GM23338 (cell line): ENCODE data around the gene ATF3. TPM values are rescaled to one million over a fixed set of nuclear protein-coding genes. Genes with fewer than 3 reads are reported as not detected.

ENCODE experiments used
- ATAC-seq: fragments of 200-7000 bp; cut with Tn5 transposase; 3 replicates; pipeline ENCODE4 v1.9.1; 2020
- DNase-seq: peaks from one replicate; pipeline ENCODE4 v3.0.0-alpha.2; 2015; ENCODE audit warnings: low spot score
- H2AFZ ChIP-seq: fragments of 200-600 bp; sonication (generic); 2 replicates; pipeline ENCODE4 v1.8.0; 2016; ENCODE audit warnings: antibody characterized with exemption, mild to moderate bottlenecking, moderate library complexity
- H3F3A ChIP-seq: fragments of 200-600 bp; sonication (generic); replicated peaks from 2 replicates; pipeline ENCODE4 v1.8.0; 2017; ENCODE audit warnings: antibody characterized with exemption, mixed run types, low read depth
- H3K27ac ChIP-seq: fragments of 200-600 bp; sonication (generic); 2 replicates; pipeline ENCODE4 v1.6.1; 2016; ENCODE audit warnings: low read depth
- H3K27me3 ChIP-seq: fragments of 200-600 bp; sonication (generic); 2 replicates; pipeline ENCODE4 v1.8.0; 2016; ENCODE audit warnings: mild to moderate bottlenecking, mixed run types, moderate library complexity; ENCODE audit not compliant: insufficient read depth
- H3K36me3 ChIP-seq: fragments of 200-600 bp; sonication (generic); 2 replicates; pipeline ENCODE4 v1.8.0; 2016; ENCODE audit warnings: mild to moderate bottlenecking; ENCODE audit not compliant: insufficient read depth
- H3K4me1 ChIP-seq: fragments of 200-600 bp; sonication (generic); 2 replicates; pipeline ENCODE4 v1.8.0; 2016; ENCODE audit warnings: mild to moderate bottlenecking, moderate library complexity; ENCODE audit not compliant: insufficient read depth
- H3K4me2 ChIP-seq: fragments of 200-600 bp; sonication (generic); 2 replicates; pipeline ENCODE4 v1.7.1; 2017; ENCODE audit warnings: mixed run types
- H3K4me3 ChIP-seq: fragments of 200-600 bp; sonication (generic); 2 replicates; pipeline ENCODE4 v1.6.1; 2016; ENCODE audit warnings: mixed run types
- H3K79me2 ChIP-seq: fragments of 200-600 bp; sonication (generic); replicated peaks from 2 replicates; pipeline ENCODE4 v1.8.0; 2017; ENCODE audit warnings: mild to moderate bottlenecking; ENCODE audit not compliant: insufficient read depth
- H3K9me2 ChIP-seq: fragments of 200-600 bp; sonication (generic); 2 replicates; pipeline ENCODE4 v1.8.0; 2017; ENCODE audit not compliant: insufficient read depth
- H4K20me1 ChIP-seq: fragments of 200-600 bp; sonication (generic); replicated peaks from 2 replicates; pipeline ENCODE4 v1.8.0; 2017; ENCODE audit warnings: mild to moderate bottlenecking; ENCODE audit not compliant: insufficient read depth
- H3K27ac Mint-ChIP-seq: 2 replicates; pipeline ENCODE4 v1.8.0; 2020; ENCODE audit warnings: inconsistent platforms, mild to moderate bottlenecking, moderate library complexity, mixed read lengths
- H3K27me3 Mint-ChIP-seq: 3 replicates; pipeline ENCODE4 v1.8.0; 2022; ENCODE audit warnings: low read depth, mild to moderate bottlenecking, moderate library complexity, mixed read lengths, inconsistent platforms; ENCODE audit not compliant: insufficient read depth, poor library complexity
- H3K36me3 Mint-ChIP-seq: 3 replicates; pipeline ENCODE4 v1.8.0; 2021; ENCODE audit warnings: low read depth, mild to moderate bottlenecking, inconsistent platforms, moderate library complexity, mixed read lengths
- H3K4me1 Mint-ChIP-seq: 3 replicates; pipeline ENCODE4 v1.8.0; 2020; ENCODE audit warnings: mild to moderate bottlenecking, inconsistent platforms, mixed read lengths
- H3K4me3 Mint-ChIP-seq: 3 replicates; pipeline ENCODE4 v1.8.0; 2021; ENCODE audit warnings: moderate library complexity, mild to moderate bottlenecking, inconsistent platforms, mixed read lengths
- H3K9me3 Mint-ChIP-seq: 3 replicates; pipeline ENCODE4 v1.8.0; 2020; ENCODE audit warnings: moderate library complexity, mild to moderate bottlenecking, inconsistent platforms, mixed read lengths
- CREB1 ChIP-seq: fragments of 250-450 bp; sonication (Bioruptor Pico); IDR thresholded peaks from 2 replicates; pipeline ENCODE4 v1.5.0; 2020; ENCODE audit warnings: low read depth, mild to moderate bottlenecking, moderate library complexity
- EZH2 ChIP-seq: fragments of 200-600 bp; sonication (generic); IDR thresholded peaks from one replicate; pipeline ENCODE4 v1.8.0; 2017; ENCODE audit warnings: antibody characterized with exemption, mild to moderate bottlenecking, low read depth; ENCODE audit not compliant: unreplicated experiment
- JUNB ChIP-seq: IDR thresholded peaks from one replicate; pipeline ENCODE4 v1.6.1; 2016; ENCODE audit warnings: antibody characterized with exemption; ENCODE audit not compliant: unreplicated experiment
- POLR2AphosphoS5 ChIP-seq: IDR thresholded peaks from 2 replicates; pipeline ENCODE4 v1.6.1; 2016; ENCODE audit warnings: antibody characterized with exemption, low read depth
- STAT1 ChIP-seq: IDR thresholded peaks from one replicate; pipeline ENCODE4 v1.6.1; 2016; ENCODE audit warnings: antibody characterized with exemption; ENCODE audit not compliant: unreplicated experiment
- ZNF114 ChIP-seq: fragments of 250-450 bp; sonication (Bioruptor Pico); IDR thresholded peaks from 2 replicates; pipeline ENCODE4 v1.5.0; 2020; ENCODE audit warnings: mild to moderate bottlenecking, moderate library complexity
- ZNF331 ChIP-seq: fragments of 250-450 bp; sonication (Bioruptor Pico); IDR thresholded peaks from 2 replicates; pipeline ENCODE4 v1.5.0; 2020; ENCODE audit warnings: low read depth, mild to moderate bottlenecking, moderate library complexity
- polyA plus RNA-seq: library from polyadenylated mRNA; unstranded; fragments of >200 nt; fragmentation: Nextera tagmentation; extraction: Ambion mirVana; gene quantifications from 2 replicates; pipeline ENCODE4 v1.2.1, GENCODE V29; 2016
- total RNA-seq: library from RNA; depleted of rRNA; stranded (reverse); fragments of >200 nt; shearing (Covaris generic); gene quantifications from 2 replicates; pipeline ENCODE4 v1.2.3, GENCODE V29; 2014
- TF ChIP-seq, protein P1 (sequence below): fragments of 250-450 bp; sonication (Bioruptor Pico); IDR thresholded peaks from 2 replicates; pipeline ENCODE4 v1.5.0; 2020; ENCODE audit warnings: mild to moderate bottlenecking, moderate library complexity
- TF ChIP-seq, protein P2 (sequence below), 2 experiments: fragments of 200-600 bp in 1 of 2; sonication (generic) in 1 of 2; conservative IDR thresholded peaks; 2 replicates each; pipeline versions ENCODE4 v1.5.1 to v1.6.1; 2016 to 2017; ENCODE audit warnings: antibody characterized with exemption in 2 of 2, low read depth in 2 of 2, mild to moderate bottlenecking in 2 of 2, moderate library complexity in 1 of 2
- TF ChIP-seq, protein P3 (sequence below): IDR thresholded peaks from one replicate; pipeline ENCODE4 v1.6.1; 2018; ENCODE audit warnings: antibody characterized with exemption; ENCODE audit not compliant: unreplicated experiment

ATF3 gene
- total and polyA plus RNA-seq, 2 experiments from 2014 or later, result 12.6 to 17.2 TPM

DNA sequence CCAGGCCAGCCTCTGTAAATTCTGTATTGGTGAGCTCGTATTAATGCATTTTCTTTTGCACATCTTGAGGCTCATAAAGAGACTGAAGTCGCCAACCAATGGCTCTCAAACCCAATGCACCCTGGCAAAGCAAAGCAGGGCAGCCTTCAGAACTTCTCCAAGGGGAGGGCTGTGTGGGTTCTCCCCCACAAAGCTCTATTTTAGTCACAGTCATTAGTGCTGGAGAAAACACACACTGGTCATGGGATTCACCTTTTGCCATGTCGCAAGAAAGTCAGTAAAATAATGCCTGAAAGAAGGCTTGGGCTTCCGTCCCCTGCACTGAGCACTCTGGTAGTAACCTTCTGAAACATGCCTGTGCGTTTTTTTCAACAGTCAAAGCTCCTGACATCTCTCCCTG, 26.3 kb upstream of the ATF3 start:
- H4K20me1 ChIP-seq, result no peaks in the 10 kb centered on the region
- H3K27me3 Mint-ChIP-seq, result peaks cover 3% of the 10 kb centered on the region
- peak overlapping the region; percentile 87 for H2AFZ ChIP-seq
- H3K4me1 Mint-ChIP-seq, result peaks cover 8% of the 10 kb centered on the region
- H3K36me3 ChIP-seq, result no peaks in the 10 kb centered on the region
- no peak overlapping the region for H3K27ac Mint-ChIP-seq
- H3K27me3 ChIP-seq, result no peaks in the 10 kb centered on the region
- DNase-seq, result no peak
- ATAC-seq, result no peak
- no peaks in the 10 kb centered on the region for H3K9me2 ChIP-seq
- no peaks in the 10 kb centered on the region for H3K4me1 ChIP-seq
- no peaks in the 10 kb centered on the region for H3F3A ChIP-seq
- H3K27ac ChIP-seq, result no peak overlapping the region
- H3K4me3 Mint-ChIP-seq, result no peak overlapping the region
- no peaks in the 10 kb centered on the region for H3K36me3 Mint-ChIP-seq
- no peaks in the 10 kb centered on the region; the same call in 2 of the 3 replicates for H3K9me3 Mint-ChIP-seq
- no peak overlapping the region for H3K4me3 ChIP-seq
- H3K4me2 ChIP-seq, result no peak overlapping the region
- H3K79me2 ChIP-seq, result no peaks in the 10 kb centered on the region
- TF ChIP-seq, protein P1, sequence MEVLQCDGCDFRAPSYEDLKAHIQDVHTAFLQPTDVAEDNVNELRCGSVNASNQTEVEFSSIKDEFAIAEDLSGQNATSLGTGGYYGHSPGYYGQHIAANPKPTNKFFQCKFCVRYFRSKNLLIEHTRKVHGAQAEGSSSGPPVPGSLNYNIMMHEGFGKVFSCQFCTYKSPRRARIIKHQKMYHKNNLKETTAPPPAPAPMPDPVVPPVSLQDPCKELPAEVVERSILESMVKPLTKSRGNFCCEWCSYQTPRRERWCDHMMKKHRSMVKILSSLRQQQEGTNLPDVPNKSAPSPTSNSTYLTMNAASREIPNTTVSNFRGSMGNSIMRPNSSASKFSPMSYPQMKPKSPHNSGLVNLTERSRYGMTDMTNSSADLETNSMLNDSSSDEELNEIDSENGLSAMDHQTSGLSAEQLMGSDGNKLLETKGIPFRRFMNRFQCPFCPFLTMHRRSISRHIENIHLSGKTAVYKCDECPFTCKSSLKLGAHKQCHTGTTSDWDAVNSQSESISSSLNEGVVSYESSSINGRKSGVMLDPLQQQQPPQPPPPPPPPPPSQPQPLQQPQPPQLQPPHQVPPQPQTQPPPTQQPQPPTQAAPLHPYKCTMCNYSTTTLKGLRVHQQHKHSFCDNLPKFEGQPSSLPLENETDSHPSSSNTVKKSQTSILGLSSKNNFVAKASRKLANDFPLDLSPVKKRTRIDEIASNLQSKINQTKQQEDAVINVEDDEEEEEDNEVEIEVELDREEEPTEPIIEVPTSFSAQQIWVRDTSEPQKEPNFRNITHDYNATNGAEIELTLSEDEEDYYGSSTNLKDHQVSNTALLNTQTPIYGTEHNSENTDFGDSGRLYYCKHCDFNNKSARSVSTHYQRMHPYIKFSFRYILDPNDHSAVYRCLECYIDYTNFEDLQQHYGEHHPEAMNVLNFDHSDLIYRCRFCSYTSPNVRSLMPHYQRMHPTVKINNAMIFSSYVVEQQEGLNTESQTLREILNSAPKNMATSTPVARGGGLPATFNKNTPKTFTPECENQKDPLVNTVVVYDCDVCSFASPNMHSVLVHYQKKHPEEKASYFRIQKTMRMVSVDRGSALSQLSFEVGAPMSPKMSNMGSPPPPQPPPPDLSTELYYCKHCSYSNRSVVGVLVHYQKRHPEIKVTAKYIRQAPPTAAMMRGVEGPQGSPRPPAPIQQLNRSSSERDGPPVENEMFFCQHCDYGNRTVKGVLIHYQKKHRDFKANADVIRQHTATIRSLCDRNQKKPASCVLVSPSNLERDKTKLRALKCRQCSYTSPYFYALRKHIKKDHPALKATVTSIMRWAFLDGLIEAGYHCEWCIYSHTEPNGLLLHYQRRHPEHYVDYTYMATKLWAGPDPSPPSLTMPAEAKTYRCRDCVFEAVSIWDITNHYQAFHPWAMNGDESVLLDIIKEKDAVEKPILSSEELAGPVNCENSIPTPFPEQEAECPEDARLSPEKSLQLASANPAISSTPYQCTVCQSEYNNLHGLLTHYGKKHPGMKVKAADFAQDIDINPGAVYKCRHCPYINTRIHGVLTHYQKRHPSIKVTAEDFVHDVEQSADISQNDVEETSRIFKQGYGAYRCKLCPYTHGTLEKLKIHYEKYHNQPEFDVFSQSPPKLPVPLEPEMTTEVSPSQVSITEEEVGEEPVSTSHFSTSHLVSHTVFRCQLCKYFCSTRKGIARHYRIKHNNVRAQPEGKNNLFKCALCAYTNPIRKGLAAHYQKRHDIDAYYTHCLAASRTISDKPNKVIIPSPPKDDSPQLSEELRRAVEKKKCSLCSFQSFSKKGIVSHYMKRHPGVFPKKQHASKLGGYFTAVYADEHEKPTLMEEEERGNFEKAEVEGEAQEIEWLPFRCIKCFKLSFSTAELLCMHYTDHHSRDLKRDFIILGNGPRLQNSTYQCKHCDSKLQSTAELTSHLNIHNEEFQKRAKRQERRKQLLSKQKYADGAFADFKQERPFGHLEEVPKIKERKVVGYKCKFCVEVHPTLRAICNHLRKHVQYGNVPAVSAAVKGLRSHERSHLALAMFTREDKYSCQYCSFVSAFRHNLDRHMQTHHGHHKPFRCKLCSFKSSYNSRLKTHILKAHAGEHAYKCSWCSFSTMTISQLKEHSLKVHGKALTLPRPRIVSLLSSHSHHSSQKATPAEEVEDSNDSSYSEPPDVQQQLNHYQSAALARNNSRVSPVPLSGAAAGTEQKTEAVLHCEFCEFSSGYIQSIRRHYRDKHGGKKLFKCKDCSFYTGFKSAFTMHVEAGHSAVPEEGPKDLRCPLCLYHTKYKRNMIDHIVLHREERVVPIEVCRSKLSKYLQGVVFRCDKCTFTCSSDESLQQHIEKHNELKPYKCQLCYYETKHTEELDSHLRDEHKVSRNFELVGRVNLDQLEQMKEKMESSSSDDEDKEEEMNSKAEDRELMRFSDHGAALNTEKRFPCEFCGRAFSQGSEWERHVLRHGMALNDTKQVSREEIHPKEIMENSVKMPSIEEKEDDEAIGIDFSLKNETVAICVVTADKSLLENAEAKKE (CRISPR knock-in tag), result no peak
- no peak for TF ChIP-seq CREB1 (CRISPR knock-in tag)
- TF ChIP-seq POLR2AphosphoS5, result no peak
- TF ChIP-seq STAT1, result no peak
- TF ChIP-seq, protein P2, sequence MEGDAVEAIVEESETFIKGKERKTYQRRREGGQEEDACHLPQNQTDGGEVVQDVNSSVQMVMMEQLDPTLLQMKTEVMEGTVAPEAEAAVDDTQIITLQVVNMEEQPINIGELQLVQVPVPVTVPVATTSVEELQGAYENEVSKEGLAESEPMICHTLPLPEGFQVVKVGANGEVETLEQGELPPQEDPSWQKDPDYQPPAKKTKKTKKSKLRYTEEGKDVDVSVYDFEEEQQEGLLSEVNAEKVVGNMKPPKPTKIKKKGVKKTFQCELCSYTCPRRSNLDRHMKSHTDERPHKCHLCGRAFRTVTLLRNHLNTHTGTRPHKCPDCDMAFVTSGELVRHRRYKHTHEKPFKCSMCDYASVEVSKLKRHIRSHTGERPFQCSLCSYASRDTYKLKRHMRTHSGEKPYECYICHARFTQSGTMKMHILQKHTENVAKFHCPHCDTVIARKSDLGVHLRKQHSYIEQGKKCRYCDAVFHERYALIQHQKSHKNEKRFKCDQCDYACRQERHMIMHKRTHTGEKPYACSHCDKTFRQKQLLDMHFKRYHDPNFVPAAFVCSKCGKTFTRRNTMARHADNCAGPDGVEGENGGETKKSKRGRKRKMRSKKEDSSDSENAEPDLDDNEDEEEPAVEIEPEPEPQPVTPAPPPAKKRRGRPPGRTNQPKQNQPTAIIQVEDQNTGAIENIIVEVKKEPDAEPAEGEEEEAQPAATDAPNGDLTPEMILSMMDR (conservative IDR thresholded peaks at IDR 0.05; ENCODE audit: low read depth in 2 of 2), result no peak
- TF ChIP-seq EZH2, result no peak
- TF ChIP-seq, protein P3, sequence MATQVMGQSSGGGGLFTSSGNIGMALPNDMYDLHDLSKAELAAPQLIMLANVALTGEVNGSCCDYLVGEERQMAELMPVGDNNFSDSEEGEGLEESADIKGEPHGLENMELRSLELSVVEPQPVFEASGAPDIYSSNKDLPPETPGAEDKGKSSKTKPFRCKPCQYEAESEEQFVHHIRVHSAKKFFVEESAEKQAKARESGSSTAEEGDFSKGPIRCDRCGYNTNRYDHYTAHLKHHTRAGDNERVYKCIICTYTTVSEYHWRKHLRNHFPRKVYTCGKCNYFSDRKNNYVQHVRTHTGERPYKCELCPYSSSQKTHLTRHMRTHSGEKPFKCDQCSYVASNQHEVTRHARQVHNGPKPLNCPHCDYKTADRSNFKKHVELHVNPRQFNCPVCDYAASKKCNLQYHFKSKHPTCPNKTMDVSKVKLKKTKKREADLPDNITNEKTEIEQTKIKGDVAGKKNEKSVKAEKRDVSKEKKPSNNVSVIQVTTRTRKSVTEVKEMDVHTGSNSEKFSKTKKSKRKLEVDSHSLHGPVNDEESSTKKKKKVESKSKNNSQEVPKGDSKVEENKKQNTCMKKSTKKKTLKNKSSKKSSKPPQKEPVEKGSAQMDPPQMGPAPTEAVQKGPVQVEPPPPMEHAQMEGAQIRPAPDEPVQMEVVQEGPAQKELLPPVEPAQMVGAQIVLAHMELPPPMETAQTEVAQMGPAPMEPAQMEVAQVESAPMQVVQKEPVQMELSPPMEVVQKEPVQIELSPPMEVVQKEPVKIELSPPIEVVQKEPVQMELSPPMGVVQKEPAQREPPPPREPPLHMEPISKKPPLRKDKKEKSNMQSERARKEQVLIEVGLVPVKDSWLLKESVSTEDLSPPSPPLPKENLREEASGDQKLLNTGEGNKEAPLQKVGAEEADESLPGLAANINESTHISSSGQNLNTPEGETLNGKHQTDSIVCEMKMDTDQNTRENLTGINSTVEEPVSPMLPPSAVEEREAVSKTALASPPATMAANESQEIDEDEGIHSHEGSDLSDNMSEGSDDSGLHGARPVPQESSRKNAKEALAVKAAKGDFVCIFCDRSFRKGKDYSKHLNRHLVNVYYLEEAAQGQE, result no peak
- no peak for TF ChIP-seq ZNF331 (CRISPR knock-in tag)
- TF ChIP-seq JUNB, result no peak
- no peak for TF ChIP-seq ZNF114 (CRISPR knock-in tag)
